Ectodermal cell (in vitro differentiated cells): Measurements from ENCODE around the gene ZNF804A. TPM values are rescaled to one million over a fixed set of nuclear protein-coding genes. Genes with fewer than 3 reads are reported as not detected.

Experiments used
- H3K27ac ChIP-seq: 2 replicates; pipeline ENCODE4 v1.7.0; 2013; ENCODE audit warnings: mild to moderate bottlenecking, low read depth, low read length; ENCODE audit not compliant: insufficient read depth, poor library complexity, severe bottlenecking
- H3K27me3 ChIP-seq: 2 replicates; pipeline ENCODE4 v1.7.0; 2013; ENCODE audit warnings: mild to moderate bottlenecking, low read length; ENCODE audit not compliant: insufficient read depth, control insufficient read depth, poor library complexity, severe bottlenecking
- H3K36me3 ChIP-seq: one replicate; pipeline ENCODE4 v1.7.0; 2013; ENCODE audit warnings: low read length; ENCODE audit not compliant: control insufficient read depth, insufficient read depth
- H3K4me1 ChIP-seq: one replicate; pipeline ENCODE4 v1.7.0; 2013; ENCODE audit warnings: low read length; ENCODE audit not compliant: control insufficient read depth, insufficient read depth
- H3K4me3 ChIP-seq: 2 replicates; pipeline ENCODE4 v1.7.0; 2013; ENCODE audit warnings: low read depth, low read length, control low read depth; ENCODE audit not compliant: insufficient read depth
- H3K9me3 ChIP-seq: 2 replicates; pipeline ENCODE4 v1.7.0; 2013; ENCODE audit warnings: mild to moderate bottlenecking, low read length, moderate library complexity; ENCODE audit not compliant: control insufficient read depth
- WGBS, 2 experiments: methylation state at CpG; one replicate each; pipeline ENCODE4 v1.1.7; 2013; ENCODE audit warnings: missing lambda C conversion rate in 2 of 2; 5-methylcytosine and 5-hydroxymethylcytosine counted together
- polyA plus RNA-seq, 4 experiments: library from polyadenylated mRNA; stranded (reverse); fragments of 50-300 nt; gene quantifications; one replicate each; pipeline ENCODE4 v1.2.3, GENCODE V29; 2013

Gene ZNF804A
- 0.28 TPM for polyA plus RNA-seq (2013, experiment 1 of 4)
- 0.16 TPM for polyA plus RNA-seq (2013, experiment 2 of 4)
- polyA plus RNA-seq (2013, experiment 3 of 4) = 0.43 TPM
- polyA plus RNA-seq (2013, experiment 4 of 4) = 0.16 TPM

DNA sequence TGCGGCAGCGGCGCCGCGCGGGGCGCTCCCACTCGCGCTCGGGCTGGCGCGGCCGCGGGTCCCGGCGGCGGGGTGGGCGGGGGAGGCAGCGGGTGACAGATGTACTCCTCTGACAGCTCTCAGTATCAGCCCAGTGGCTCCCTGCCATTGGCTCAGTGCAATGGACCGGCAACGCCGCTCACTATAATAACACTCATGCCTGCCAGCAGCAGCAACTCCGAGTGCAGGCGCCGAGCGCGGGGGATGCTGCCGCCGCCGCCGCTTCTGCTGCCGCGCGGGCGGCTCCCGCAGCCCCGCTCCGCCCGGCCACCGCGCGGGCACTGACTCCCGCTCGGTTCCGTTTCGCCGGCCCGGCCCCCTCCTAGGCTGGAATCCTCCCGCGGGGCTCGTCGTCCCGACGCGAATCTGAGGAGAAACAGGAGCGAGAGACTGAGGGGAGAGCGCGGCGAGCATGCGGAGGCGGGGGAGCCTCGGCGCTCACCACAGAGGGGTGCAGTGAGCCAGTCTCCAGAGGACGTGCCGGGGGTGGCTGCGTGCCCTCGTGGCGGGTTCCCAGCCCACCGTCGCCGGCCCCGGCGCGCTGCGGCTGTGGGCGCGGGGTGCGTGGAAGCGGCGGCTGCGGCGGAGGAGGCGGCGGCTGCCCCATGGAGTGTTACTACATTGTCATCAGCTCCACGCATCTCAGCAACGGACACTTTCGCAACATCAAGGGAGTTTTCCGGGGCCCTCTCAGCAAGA is at the start of gene ZNF804A:
Gene ZNF804A, plus strand, starts transcription at position 214 of the 738 bp plus-strand sequence. Its CDS starts 431 bp downstream, at position 645.
- Histone ChIP-seq H3K27ac (peak within 1 kb of the TSS; percentile 19), H3K36me3 (no peaks in the 10 kb centered on the region), H3K4me3 (peak within 1 kb of the TSS; percentile 59), H3K9me3 (no peaks in the 10 kb centered on the region), H3K4me1 (no peaks in the 10 kb centered on the region), H3K27me3 (peaks cover 42% of the 10 kb centered on the region)
- 0% methylated on average over 88 of the region's 88 CpGs for WGBS, 2 experiments

DNA sequence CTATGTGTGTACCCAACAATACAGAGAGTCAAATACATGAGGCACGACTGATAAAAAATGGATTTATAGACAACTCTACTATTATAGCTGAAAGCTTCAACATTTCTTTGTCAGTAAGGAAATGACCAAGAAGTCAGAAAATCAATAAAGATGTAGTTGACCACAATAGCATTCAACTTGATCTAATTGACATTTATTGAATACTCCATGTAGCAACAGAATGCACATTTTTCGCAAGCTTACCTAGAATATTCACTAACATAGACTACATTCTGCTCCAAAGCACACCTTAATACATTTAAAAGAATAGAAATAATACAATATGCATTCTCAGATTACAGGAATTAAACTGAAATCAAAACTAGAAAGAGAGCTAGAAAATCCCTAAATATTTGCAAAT is 49.2 kb upstream of the ZNF804A start:
- no peaks in the 10 kb centered on the region for H3K36me3 ChIP-seq
- WGBS, 2 experiments = 80 to 100% methylated on average over 1 to 2 of the region's 2 CpGs
- no peaks in the 10 kb centered on the region for H3K4me1 ChIP-seq
- H3K27me3 ChIP-seq = no peaks in the 10 kb centered on the region
- no peak overlapping the region for H3K4me3 ChIP-seq
- no peak overlapping the region for H3K27ac ChIP-seq
- H3K9me3 ChIP-seq = no peaks in the 10 kb centered on the region

DNA sequence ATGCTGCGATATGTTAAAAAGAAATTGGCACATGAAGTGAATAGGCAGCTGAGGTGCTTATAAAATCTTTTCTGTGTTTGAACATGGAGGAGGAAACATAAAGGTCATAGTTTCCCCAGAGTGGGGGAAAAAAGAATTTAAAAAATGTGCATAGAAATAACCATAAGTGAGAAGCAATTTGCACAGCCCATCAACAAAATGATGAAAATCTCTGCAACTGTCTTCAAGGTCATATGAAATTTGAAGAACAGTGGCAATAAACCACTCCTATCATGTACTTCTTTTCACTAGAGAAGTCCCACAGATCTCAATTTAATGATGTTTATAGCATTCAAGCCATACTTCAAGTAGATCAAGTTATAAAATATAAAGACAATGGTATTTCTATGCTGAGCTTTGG is 46.7 kb upstream of the ZNF804A start:
- Histone ChIP-seq H3K4me1 (no peaks in the 10 kb centered on the region), H3K27me3 (no peaks in the 10 kb centered on the region), H3K27ac (no peak overlapping the region), H3K9me3 (no peaks in the 10 kb centered on the region), H3K36me3 (no peaks in the 10 kb centered on the region), H3K4me3 (no peak overlapping the region)
- 88 to 93% methylated on average over 1 of the region's 1 CpG for WGBS, 2 experiments

- Histone ChIP-seq H3K4me1 (no peaks in the 10 kb centered on the region), H3K9me3 (no peaks in the 10 kb centered on the region), H3K27ac (no peak overlapping the region), H3K36me3 (no peaks in the 10 kb centered on the region), H3K27me3 (no peaks in the 10 kb centered on the region), H3K4me3 (no peak overlapping the region)
These were observed 43.6 kb upstream of the ZNF804A start for GRCh38 chr2:184554736-184555135.

- H3K27me3 ChIP-seq = no peaks in the 10 kb centered on the region
- H3K27ac ChIP-seq = no peak overlapping the region
- H3K4me1 ChIP-seq = no peaks in the 10 kb centered on the region
- H3K9me3 ChIP-seq = no peaks in the 10 kb centered on the region
- WGBS, 2 experiments = 94 to 97% methylated on average over 4 to 5 of the region's 5 CpGs
- H3K36me3 ChIP-seq = no peaks in the 10 kb centered on the region
- H3K4me3 ChIP-seq = no peak overlapping the region
These were observed 43.0 kb upstream of the ZNF804A start for GRCh38 chr2:184555352-184555751.

DNA sequence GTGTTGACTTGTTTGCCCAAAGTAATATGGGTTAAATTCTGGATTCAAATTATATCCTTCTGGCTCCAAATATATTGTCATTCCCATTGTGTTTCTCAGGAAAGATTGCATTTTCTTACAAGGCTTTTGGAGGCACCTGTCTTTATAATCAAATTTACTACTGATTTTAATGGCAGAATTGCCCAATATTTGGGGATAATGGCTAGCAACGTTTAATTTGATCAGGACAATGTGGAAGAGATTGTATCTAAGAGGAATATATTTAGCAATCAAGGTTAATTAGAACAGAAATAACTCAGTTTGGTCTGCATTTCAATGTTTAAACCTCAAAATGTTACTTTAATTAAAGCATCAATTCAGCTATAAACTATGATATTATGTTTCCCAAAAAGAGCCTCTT is 41.7 kb upstream of the ZNF804A start:
- WGBS, 2 experiments = 82% methylated on average over 1 of the region's 1 CpG; no CpG with 5 or more reads in 1 of the 2 experiments
- no peaks in the 10 kb centered on the region for H3K36me3 ChIP-seq
- no peak overlapping the region for H3K4me3 ChIP-seq
- no peak overlapping the region for H3K27ac ChIP-seq
- H3K4me1 ChIP-seq = no peaks in the 10 kb centered on the region
- H3K27me3 ChIP-seq = no peaks in the 10 kb centered on the region
- no peaks in the 10 kb centered on the region for H3K9me3 ChIP-seq

- H3K9me3 ChIP-seq = no peaks in the 10 kb centered on the region
- no peak overlapping the region for H3K27ac ChIP-seq
- H3K36me3 ChIP-seq = no peaks in the 10 kb centered on the region
- H3K4me1 ChIP-seq = no peaks in the 10 kb centered on the region
- whole genome bisulfite sequencing, 2 experiments = 90 to 91% methylated on average over 5 of the region's 5 CpGs
- H3K27me3 ChIP-seq = no peaks in the 10 kb centered on the region
- no peak overlapping the region for H3K4me3 ChIP-seq
These were observed 39.4 kb upstream of the ZNF804A start for GRCh38 chr2:184558713-184559464.

DNA sequence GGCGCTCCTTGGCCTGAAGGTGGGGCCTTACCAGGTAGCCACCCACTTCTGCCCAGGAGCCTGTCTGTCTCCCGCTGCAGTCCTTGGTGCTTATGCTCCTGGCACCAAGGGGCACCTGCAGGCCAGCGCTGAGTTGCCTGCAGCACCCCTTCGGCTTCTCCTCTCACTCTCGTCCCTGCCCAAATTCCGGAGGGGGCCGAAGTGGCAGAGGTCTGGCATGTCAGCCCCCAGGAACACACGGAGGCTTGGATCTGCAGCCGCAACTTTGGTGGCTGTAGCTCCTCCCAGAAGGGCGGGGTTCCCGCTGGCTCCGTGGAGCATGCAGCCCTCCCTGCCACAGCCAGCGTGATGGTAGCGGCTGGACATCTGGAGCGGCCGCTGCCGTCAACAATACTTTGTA is 37.7 kb upstream of the ZNF804A start:
- WGBS, 2 experiments = 94 to 95% methylated on average over 17 of the region's 17 CpGs
- H3K9me3 ChIP-seq = no peaks in the 10 kb centered on the region
- H3K4me3 ChIP-seq = no peak overlapping the region
- no peaks in the 10 kb centered on the region for H3K36me3 ChIP-seq
- H3K27ac ChIP-seq = no peak overlapping the region
- no peaks in the 10 kb centered on the region for H3K27me3 ChIP-seq
- no peaks in the 10 kb centered on the region for H3K4me1 ChIP-seq

DNA sequence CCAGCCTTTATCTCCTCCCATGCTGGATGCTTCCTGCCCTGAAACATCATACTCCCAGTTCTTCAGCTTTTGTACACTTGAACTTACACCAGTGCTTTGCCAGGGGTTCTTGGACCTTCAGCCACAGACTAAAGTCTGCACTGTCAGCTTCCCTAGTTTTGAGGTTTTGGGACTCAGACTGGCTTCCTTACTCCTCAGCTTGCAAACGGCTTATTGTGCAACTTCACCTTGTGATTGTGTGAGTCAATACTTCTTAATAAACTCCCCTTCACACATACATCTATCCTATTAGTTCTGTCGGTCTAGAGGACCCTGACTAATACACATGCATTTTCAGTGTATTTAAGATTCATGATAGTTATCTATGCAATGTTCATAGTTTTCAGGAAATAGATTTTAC is 35.8 kb upstream of the ZNF804A start:
- Histone ChIP-seq H3K36me3 (no peaks in the 10 kb centered on the region), H3K27ac (no peak overlapping the region), H3K4me1 (no peaks in the 10 kb centered on the region), H3K27me3 (no peaks in the 10 kb centered on the region), H3K9me3 (no peaks in the 10 kb centered on the region), H3K4me3 (no peak overlapping the region)
- 83 to 94% methylated on average over 1 of the region's 2 CpGs for WGBS, 2 experiments

DNA sequence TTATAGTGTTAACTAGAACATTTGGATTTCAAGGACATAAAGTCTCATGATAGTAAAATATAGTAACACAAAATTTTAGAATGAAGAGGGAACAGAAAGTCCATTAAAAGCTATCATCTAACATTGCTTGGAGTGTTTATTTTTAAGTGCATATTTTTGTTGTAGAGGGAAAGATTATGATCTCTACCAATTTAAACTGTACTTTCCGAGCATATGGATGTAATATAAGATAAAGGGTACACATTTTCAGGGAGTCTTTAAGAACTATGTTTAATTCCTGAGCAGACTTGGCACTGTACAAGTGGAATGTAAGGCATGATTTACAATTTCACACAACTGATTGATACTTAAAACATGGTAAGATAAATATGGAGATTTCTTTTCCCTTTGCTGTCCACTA is 34.2 kb upstream of the ZNF804A start:
- no peak overlapping the region for H3K27ac ChIP-seq
- no peak overlapping the region for H3K4me3 ChIP-seq
- no peaks in the 10 kb centered on the region for H3K4me1 ChIP-seq
- H3K36me3 ChIP-seq = no peaks in the 10 kb centered on the region
- no peaks in the 10 kb centered on the region for H3K27me3 ChIP-seq
- 100% methylated on average over 1 of the region's 1 CpG for WGBS, 2 experiments
- H3K9me3 ChIP-seq = no peaks in the 10 kb centered on the region
